ENCODE data around the gene MTCL1.

Gene MTCL1

DNA sequence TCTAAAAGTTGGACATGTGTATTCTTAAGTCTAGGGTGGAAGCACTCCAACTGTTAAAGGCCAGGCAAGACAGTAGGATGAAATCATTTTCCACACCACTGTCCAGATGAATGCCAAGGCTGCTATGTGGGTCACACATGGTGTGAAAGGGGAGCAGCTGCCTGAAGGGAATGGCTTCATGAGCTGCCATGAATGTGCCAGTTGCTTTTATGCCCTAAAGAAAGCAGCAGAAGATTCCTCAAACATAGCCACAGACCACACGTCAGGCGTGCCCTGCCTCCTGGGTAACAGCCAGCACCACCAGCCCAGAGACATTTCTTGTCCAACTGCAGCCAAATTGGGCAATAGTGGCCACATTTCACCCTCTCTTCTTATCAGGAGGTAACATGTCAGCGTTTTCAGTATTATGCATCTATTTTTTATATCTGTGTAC is 130.2 kb downstream of the MTCL1 start:
- TF ChIP-seq YY1 (IDR thresholded peaks at IDR 0.05; ENCODE audit: low read depth) (no peak), EP300 (IDR thresholded peaks at IDR 0.05; ENCODE audit: borderline replicate concordance) (no peak), RAD21 (IDR thresholded peaks at IDR 0.05; ENCODE audit: low read depth) (no peak), TCF12 (IDR thresholded peaks at IDR 0.05; ENCODE audit: low read depth) (no peak), TAF1 (IDR thresholded peaks at IDR 0.05; ENCODE audit: low read depth) (no peak), ZBTB7A (IDR thresholded peaks at IDR 0.05; ENCODE audit: low read depth) (no peak), CEBPB (IDR thresholded peaks at IDR 0.05) (no peak), FOXM1 (IDR thresholded peaks at IDR 0.05; ENCODE audit: borderline replicate concordance, low read depth) (no peak), TEAD4 (IDR thresholded peaks at IDR 0.05) (no peak), CREB1 (IDR thresholded peaks at IDR 0.05; ENCODE audit: low read depth) (no peak), EGR1 (IDR thresholded peaks at IDR 0.05) (no peak), NFIC (IDR thresholded peaks at IDR 0.05) (no peak)
- TF ChIP-seq, protein P1, sequence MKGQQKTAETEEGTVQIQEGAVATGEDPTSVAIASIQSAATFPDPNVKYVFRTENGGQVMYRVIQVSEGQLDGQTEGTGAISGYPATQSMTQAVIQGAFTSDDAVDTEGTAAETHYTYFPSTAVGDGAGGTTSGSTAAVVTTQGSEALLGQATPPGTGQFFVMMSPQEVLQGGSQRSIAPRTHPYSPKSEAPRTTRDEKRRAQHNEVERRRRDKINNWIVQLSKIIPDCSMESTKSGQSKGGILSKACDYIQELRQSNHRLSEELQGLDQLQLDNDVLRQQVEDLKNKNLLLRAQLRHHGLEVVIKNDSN (IDR thresholded peaks at IDR 0.05): no peak
- TF ChIP-seq, protein P2, sequence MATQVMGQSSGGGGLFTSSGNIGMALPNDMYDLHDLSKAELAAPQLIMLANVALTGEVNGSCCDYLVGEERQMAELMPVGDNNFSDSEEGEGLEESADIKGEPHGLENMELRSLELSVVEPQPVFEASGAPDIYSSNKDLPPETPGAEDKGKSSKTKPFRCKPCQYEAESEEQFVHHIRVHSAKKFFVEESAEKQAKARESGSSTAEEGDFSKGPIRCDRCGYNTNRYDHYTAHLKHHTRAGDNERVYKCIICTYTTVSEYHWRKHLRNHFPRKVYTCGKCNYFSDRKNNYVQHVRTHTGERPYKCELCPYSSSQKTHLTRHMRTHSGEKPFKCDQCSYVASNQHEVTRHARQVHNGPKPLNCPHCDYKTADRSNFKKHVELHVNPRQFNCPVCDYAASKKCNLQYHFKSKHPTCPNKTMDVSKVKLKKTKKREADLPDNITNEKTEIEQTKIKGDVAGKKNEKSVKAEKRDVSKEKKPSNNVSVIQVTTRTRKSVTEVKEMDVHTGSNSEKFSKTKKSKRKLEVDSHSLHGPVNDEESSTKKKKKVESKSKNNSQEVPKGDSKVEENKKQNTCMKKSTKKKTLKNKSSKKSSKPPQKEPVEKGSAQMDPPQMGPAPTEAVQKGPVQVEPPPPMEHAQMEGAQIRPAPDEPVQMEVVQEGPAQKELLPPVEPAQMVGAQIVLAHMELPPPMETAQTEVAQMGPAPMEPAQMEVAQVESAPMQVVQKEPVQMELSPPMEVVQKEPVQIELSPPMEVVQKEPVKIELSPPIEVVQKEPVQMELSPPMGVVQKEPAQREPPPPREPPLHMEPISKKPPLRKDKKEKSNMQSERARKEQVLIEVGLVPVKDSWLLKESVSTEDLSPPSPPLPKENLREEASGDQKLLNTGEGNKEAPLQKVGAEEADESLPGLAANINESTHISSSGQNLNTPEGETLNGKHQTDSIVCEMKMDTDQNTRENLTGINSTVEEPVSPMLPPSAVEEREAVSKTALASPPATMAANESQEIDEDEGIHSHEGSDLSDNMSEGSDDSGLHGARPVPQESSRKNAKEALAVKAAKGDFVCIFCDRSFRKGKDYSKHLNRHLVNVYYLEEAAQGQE (IDR thresholded peaks at IDR 0.05; ENCODE audit: low read depth): no peak
- TF ChIP-seq, protein P3, sequence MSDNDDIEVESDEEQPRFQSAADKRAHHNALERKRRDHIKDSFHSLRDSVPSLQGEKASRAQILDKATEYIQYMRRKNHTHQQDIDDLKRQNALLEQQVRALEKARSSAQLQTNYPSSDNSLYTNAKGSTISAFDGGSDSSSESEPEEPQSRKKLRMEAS (IDR thresholded peaks at IDR 0.05): no peak

DNA sequence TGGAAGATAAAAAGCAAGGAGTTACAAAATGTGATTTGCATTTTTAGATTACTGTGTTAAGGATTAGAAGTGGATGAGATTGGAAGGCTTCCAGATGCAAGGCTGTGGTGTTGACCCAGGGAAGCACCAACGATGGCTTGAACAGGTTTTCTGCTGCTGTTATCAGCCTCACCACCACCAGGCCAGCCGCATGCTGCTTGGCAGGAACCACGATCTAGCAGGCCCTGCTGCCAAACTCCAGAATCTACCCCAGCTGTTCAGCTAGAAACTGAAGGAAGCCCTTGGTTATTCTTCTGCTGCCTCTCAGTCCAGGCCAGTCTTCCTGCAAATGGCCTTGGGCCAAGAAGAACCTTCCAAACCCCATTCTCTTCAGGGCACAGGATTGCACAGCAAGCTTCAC is 133.9 kb downstream of the MTCL1 start:
- TF ChIP-seq EGR1 (IDR thresholded peaks at IDR 0.05) (no peak), TAF1 (IDR thresholded peaks at IDR 0.05; ENCODE audit: low read depth) (no peak), ZBTB7A (IDR thresholded peaks at IDR 0.05; ENCODE audit: low read depth) (no peak), TCF12 (IDR thresholded peaks at IDR 0.05; ENCODE audit: low read depth) (no peak), NFIC (IDR thresholded peaks at IDR 0.05) (no peak), CREB1 (IDR thresholded peaks at IDR 0.05; ENCODE audit: low read depth) (no peak), CEBPB (IDR thresholded peaks at IDR 0.05) (no peak), RAD21 (IDR thresholded peaks at IDR 0.05; ENCODE audit: low read depth) (no peak), TEAD4 (IDR thresholded peaks at IDR 0.05) (no peak), FOXM1 (IDR thresholded peaks at IDR 0.05; ENCODE audit: borderline replicate concordance, low read depth) (no peak)
- TF ChIP-seq, protein P2 (IDR thresholded peaks at IDR 0.05; ENCODE audit: low read depth): no peak
- TF ChIP-seq, protein P3 (IDR thresholded peaks at IDR 0.05): no peak

DNA sequence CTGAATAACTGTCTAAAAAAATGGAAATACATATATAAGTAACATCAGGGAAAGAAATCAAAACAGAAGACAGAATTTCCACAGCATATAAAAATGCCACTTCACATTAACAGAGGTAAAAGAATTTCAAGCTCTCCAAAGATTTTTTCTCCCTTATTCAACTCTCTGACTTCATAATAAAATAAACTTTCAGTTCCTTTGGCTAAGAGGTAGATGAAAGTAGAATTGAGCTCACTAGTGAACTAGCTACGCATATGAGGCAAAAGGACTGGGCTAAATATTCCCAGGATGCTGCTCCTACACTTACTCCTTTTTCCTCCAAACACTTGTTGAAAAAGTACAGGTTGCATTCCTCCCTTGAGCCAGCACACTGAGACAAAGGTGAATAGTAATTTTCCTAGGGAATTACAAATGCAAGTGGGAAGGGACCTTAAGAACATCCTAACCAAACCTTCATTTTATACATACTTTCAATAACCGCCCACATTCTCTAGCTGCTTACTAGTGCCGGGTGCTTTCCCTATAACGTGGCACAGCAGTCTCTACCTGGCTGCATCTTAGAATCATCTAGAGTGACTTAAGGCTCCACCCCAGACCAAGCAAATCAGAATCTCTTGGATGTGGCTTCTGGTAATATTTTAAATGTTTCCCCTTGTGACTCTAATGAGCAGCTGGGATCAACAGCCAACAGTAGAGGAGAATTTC is 136.6 kb downstream of the MTCL1 start:
- no peak for TF ChIP-seq CREB1 (IDR thresholded peaks at IDR 0.05; ENCODE audit: low read depth)

DNA sequence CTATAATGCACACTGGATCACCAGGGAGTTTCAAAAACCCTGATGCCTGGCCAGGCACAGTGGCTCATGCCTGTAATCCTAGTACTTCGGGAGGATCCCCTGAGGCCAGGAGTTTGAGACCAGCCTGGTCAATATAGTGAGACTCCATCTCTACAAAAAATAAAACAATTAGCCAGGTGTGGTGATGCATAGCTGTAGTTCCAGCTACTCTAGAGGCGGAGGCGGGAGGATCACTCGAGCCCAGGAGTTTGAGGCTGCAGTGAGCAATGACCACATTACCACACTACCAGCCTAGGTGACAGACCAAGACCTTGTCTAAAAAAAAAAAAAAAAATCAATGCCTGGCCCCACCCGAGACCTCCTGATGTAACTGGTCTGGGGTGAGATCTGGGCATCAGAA is 137.2 kb downstream of the MTCL1 start:
- TF ChIP-seq, protein P1 (IDR thresholded peaks at IDR 0.05): no peak
- TF ChIP-seq YY1 (IDR thresholded peaks at IDR 0.05; ENCODE audit: low read depth) (no peak), RAD21 (IDR thresholded peaks at IDR 0.05; ENCODE audit: low read depth) (no peak), CREB1 (IDR thresholded peaks at IDR 0.05; ENCODE audit: low read depth) (no peak), TAF1 (IDR thresholded peaks at IDR 0.05; ENCODE audit: low read depth) (no peak), EGR1 (IDR thresholded peaks at IDR 0.05) (no peak), NFIC (IDR thresholded peaks at IDR 0.05) (no peak), TEAD4 (IDR thresholded peaks at IDR 0.05) (no peak), ZBTB7A (IDR thresholded peaks at IDR 0.05; ENCODE audit: low read depth) (no peak), EP300 (IDR thresholded peaks at IDR 0.05; ENCODE audit: borderline replicate concordance) (no peak)
- TF ChIP-seq, protein P2 (IDR thresholded peaks at IDR 0.05; ENCODE audit: low read depth): no peak
- TF ChIP-seq, protein P3 (IDR thresholded peaks at IDR 0.05): no peak

All from Ishikawa (cell line).